Measurements from ENCODE around the gene OR1J4. TPM values are rescaled to one million over a fixed set of nuclear protein-coding genes. Genes with fewer than 3 reads are reported as not detected.

OR1J4 gene
- polyA plus RNA-seq, 1 of the 3 experiments (the other 2 are of a cell fraction) = 0.07 TPM

DNA sequence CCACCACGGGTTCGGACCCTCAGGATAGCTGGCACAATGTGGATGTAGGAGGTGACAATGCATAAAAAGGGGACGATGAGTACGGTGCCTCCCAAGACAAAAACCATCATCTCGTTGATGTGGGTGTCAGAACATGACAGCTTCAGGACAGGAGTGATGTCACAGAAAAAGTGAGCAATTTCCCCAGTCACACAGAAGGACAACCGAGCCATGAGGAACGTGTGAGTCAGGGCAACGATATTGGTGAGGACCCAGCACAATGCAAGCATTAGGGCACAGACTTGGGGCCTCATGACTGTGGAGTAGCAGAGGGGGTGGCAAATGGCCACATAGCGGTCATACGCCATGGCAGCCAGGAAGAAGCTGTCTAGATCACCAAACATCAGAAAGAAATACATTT is 7.7 kb downstream of the OR1J4 start:
- TF ChIP-seq RFX5 (IDR thresholded peaks at IDR 0.05; ENCODE audit: low read length) (no peak), CHD2 (IDR thresholded peaks at IDR 0.05; ENCODE audit: low read length, partially characterized antibody) (no peak), YY1 (IDR thresholded peaks at IDR 0.05; ENCODE audit: low read depth) (no peak), RCOR1 (IDR thresholded peaks at IDR 0.05; ENCODE audit: low read length) (no peak), MEF2A (IDR thresholded peaks at IDR 0.05; ENCODE audit: borderline replicate concordance, low read depth) (no peak), JUND (IDR thresholded peaks at IDR 0.05) (no peak), NRF1 (IDR thresholded peaks at IDR 0.05; ENCODE audit: low read depth, low read length) (no peak), FOSL2 (IDR thresholded peaks at IDR 0.05; ENCODE audit: borderline replicate concordance, low read depth) (no peak), TEAD4 (IDR thresholded peaks at IDR 0.05; ENCODE audit: borderline replicate concordance, insufficient read depth) (no peak), NFIC (IDR thresholded peaks at IDR 0.05; ENCODE audit: borderline replicate concordance) (no peak), MXI1 (IDR thresholded peaks at IDR 0.05; ENCODE audit: low read depth, low read length) (no peak)
- TF ChIP-seq, protein P1, sequence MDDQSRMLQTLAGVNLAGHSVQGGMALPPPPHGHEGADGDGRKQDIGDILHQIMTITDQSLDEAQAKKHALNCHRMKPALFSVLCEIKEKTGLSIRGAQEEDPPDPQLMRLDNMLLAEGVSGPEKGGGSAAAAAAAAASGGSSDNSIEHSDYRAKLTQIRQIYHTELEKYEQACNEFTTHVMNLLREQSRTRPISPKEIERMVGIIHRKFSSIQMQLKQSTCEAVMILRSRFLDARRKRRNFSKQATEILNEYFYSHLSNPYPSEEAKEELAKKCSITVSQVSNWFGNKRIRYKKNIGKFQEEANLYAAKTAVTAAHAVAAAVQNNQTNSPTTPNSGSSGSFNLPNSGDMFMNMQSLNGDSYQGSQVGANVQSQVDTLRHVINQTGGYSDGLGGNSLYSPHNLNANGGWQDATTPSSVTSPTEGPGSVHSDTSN (IDR thresholded peaks at IDR 0.05) = no peak
- TF ChIP-seq, protein P2, sequence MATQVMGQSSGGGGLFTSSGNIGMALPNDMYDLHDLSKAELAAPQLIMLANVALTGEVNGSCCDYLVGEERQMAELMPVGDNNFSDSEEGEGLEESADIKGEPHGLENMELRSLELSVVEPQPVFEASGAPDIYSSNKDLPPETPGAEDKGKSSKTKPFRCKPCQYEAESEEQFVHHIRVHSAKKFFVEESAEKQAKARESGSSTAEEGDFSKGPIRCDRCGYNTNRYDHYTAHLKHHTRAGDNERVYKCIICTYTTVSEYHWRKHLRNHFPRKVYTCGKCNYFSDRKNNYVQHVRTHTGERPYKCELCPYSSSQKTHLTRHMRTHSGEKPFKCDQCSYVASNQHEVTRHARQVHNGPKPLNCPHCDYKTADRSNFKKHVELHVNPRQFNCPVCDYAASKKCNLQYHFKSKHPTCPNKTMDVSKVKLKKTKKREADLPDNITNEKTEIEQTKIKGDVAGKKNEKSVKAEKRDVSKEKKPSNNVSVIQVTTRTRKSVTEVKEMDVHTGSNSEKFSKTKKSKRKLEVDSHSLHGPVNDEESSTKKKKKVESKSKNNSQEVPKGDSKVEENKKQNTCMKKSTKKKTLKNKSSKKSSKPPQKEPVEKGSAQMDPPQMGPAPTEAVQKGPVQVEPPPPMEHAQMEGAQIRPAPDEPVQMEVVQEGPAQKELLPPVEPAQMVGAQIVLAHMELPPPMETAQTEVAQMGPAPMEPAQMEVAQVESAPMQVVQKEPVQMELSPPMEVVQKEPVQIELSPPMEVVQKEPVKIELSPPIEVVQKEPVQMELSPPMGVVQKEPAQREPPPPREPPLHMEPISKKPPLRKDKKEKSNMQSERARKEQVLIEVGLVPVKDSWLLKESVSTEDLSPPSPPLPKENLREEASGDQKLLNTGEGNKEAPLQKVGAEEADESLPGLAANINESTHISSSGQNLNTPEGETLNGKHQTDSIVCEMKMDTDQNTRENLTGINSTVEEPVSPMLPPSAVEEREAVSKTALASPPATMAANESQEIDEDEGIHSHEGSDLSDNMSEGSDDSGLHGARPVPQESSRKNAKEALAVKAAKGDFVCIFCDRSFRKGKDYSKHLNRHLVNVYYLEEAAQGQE (IDR thresholded peaks at IDR 0.05; ENCODE audit: low read depth, low read length) = no peak
- TF ChIP-seq, protein P3, sequence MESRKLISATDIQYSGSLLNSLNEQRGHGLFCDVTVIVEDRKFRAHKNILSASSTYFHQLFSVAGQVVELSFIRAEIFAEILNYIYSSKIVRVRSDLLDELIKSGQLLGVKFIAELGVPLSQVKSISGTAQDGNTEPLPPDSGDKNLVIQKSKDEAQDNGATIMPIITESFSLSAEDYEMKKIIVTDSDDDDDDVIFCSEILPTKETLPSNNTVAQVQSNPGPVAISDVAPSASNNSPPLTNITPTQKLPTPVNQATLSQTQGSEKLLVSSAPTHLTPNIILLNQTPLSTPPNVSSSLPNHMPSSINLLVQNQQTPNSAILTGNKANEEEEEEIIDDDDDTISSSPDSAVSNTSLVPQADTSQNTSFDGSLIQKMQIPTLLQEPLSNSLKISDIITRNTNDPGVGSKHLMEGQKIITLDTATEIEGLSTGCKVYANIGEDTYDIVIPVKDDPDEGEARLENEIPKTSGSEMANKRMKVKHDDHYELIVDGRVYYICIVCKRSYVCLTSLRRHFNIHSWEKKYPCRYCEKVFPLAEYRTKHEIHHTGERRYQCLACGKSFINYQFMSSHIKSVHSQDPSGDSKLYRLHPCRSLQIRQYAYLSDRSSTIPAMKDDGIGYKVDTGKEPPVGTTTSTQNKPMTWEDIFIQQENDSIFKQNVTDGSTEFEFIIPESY (IDR thresholded peaks at IDR 0.05; ENCODE audit: borderline replicate concordance, low read depth) = no peak
- TF ChIP-seq, protein P4, sequence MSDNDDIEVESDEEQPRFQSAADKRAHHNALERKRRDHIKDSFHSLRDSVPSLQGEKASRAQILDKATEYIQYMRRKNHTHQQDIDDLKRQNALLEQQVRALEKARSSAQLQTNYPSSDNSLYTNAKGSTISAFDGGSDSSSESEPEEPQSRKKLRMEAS (IDR thresholded peaks at IDR 0.05; ENCODE audit: low read depth) = no peak
- TF ChIP-seq, protein P5, sequence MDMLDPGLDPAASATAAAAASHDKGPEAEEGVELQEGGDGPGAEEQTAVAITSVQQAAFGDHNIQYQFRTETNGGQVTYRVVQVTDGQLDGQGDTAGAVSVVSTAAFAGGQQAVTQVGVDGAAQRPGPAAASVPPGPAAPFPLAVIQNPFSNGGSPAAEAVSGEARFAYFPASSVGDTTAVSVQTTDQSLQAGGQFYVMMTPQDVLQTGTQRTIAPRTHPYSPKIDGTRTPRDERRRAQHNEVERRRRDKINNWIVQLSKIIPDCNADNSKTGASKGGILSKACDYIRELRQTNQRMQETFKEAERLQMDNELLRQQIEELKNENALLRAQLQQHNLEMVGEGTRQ (IDR thresholded peaks at IDR 0.05; ENCODE audit: borderline replicate concordance, low read depth, low read length) = no peak
- TF ChIP-seq, protein P6, sequence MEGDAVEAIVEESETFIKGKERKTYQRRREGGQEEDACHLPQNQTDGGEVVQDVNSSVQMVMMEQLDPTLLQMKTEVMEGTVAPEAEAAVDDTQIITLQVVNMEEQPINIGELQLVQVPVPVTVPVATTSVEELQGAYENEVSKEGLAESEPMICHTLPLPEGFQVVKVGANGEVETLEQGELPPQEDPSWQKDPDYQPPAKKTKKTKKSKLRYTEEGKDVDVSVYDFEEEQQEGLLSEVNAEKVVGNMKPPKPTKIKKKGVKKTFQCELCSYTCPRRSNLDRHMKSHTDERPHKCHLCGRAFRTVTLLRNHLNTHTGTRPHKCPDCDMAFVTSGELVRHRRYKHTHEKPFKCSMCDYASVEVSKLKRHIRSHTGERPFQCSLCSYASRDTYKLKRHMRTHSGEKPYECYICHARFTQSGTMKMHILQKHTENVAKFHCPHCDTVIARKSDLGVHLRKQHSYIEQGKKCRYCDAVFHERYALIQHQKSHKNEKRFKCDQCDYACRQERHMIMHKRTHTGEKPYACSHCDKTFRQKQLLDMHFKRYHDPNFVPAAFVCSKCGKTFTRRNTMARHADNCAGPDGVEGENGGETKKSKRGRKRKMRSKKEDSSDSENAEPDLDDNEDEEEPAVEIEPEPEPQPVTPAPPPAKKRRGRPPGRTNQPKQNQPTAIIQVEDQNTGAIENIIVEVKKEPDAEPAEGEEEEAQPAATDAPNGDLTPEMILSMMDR (IDR thresholded peaks at IDR 0.05) = no peak
- TF ChIP-seq, protein P7, sequence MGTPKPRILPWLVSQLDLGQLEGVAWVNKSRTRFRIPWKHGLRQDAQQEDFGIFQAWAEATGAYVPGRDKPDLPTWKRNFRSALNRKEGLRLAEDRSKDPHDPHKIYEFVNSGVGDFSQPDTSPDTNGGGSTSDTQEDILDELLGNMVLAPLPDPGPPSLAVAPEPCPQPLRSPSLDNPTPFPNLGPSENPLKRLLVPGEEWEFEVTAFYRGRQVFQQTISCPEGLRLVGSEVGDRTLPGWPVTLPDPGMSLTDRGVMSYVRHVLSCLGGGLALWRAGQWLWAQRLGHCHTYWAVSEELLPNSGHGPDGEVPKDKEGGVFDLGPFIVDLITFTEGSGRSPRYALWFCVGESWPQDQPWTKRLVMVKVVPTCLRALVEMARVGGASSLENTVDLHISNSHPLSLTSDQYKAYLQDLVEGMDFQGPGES (IDR thresholded peaks at IDR 0.05; ENCODE audit: low read depth, low read length) = no peak
- no peak overlapping the region for H3K27ac ChIP-seq (ENCODE audit: low read depth in 2 of 2, low read length in 1 of 2)
- CTCF ChIA-PET = no interaction called here
- H3K4me1 ChIP-seq (ENCODE audit: control insufficient read depth in 1 of 2, insufficient read depth in 2 of 2, low read depth in 1 of 2, low read length in 1 of 2) = no peaks in the 10 kb centered on the region
- no peak overlapping the region for H3K4me2 ChIP-seq
- no peaks in the 10 kb centered on the region for H3K9me2 ChIP-seq
- no peaks in the 10 kb centered on the region for H3K9me3 ChIP-seq
- no peaks in the 10 kb centered on the region for H4K20me1 ChIP-seq (ENCODE audit: insufficient read depth)
- H3K4me3 ChIP-seq (ENCODE audit: low read depth in 2 of 2, low read length in 1 of 2) = no peak overlapping the region
- POLR2A ChIA-PET = no interaction called here
- H2AFZ ChIP-seq (ENCODE audit: low read depth) = no peak overlapping the region
- no peak for DNase-seq
- H3K9ac ChIP-seq = no peak overlapping the region
- H3K79me2 ChIP-seq (ENCODE audit: insufficient read depth) = no peaks in the 10 kb centered on the region
- WGBS (ENCODE audit: low lambda C conversion rate) = 21% methylated on average over 10 of the region's 10 CpGs
- H3F3A ChIP-seq (replicated peaks; ENCODE audit: insufficient read depth) = no peaks in the 10 kb centered on the region
- peaks cover 8% of the 10 kb centered on the region for H3K27me3 ChIP-seq (ENCODE audit: insufficient read depth)
- no peaks in the 10 kb centered on the region for H3K36me3 ChIP-seq (replicated peaks in 1 of 2; ENCODE audit: control insufficient read depth in 1 of 2, insufficient read depth in 2 of 2, low read length in 1 of 2)

Measured in SK-N-SH (cell line).